Bronchial epithelial cell (primary cell): Measurements from ENCODE around the gene APOL3. TPM values are rescaled to one million over a fixed set of nuclear protein-coding genes. Genes with fewer than 3 reads are reported as not detected.
A peak's percentile ranks its signal among the peaks of the same experiment; 100 is the strongest.
"Not testable (repeated sequence)": the region's sequence is repeated elsewhere in the genome, so short reads cannot be mapped to it uniquely, and the experiment has no call there.

Source experiments
- DNase-seq: peaks from one replicate; pipeline ENCODE4 v3.0.0-alpha.2; 2010; ENCODE audit warnings: low read depth
- FAIRE-seq: peaks from 2 replicates; lab custom pipeline; 2011; peaks lifted over from hg19 to GRCh38; lab: Jason Lieb, UNC
- H3K27me3 ChIP-seq: 2 replicates; pipeline ENCODE4 v1.5.1; 2011; ENCODE audit warnings: low read length; ENCODE audit not compliant: control insufficient read depth, insufficient read depth
- H3K36me3 ChIP-seq: 2 replicates; pipeline ENCODE4 v1.5.1; 2011; ENCODE audit warnings: low read length; ENCODE audit not compliant: control insufficient read depth, insufficient read depth
- H3K4me3 ChIP-seq: 2 replicates; pipeline ENCODE4 v1.5.1; 2011; ENCODE audit warnings: mild to moderate bottlenecking, low read depth, low read length, control low read depth
- total RNA-seq: library from RNA; depleted of rRNA; stranded (reverse); fragments of >200 nt; gene quantifications from 2 replicates; pipeline ENCODE4 v1.2.1, GENCODE V29; 2014
- TF ChIP-seq, protein P1 (sequence below): IDR thresholded peaks from 2 replicates; pipeline ENCODE4 v1.5.1; 2011; ENCODE audit warnings: mild to moderate bottlenecking, moderate library complexity, low read length, control low read depth, inconsistent platforms; ENCODE audit not compliant: insufficient read depth, severe bottlenecking

Gene APOL3
- total RNA-seq, 1 donor from 2014 or later, result not detected

DNA sequence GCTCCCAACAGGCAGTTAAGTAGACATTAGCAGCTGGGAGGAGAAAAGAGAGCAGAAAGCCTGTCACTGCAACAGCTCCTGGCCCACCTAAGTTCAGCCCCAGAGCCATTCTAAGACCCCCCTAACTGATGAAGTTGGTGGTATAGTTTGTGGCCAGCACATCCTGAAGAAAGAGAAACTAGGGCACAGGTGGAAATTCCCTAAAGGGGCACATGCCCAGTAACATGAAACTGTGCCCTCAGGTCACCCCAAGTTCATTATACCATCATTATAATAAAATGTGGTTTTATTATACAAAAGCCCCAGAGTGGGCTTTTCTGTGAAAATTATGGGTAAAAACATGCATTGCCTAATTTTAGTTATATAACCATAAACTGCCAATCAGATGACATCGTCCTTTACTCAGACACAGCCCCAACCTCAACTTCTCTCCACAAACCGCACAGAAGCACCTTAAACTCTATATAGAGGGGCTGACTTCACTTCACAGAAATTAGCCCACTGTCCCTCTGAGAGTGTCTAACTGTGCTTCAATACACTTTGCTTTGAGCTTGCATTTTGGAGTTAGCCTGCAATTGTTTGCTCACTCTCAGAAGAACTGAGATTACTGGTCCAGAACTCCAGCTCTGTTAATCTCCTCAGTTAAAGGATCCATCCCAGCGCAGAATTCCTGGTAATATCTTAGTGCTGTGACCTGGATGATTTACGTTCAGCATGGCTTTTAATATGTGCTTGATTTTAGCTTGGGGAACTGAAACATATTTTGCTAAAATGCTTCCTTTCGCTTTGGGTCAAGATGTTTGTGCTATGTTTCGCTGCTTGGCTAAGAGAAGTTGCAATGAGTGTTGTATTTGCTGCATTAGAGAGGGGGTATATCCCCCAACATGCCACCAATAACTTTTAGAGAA lies 1.8 kb upstream of the APOL3 start:
- Histone ChIP-seq H3K4me3 (no peak overlapping the region), H3K36me3 (no peaks in the 10 kb centered on the region), H3K27me3 (no peaks in the 10 kb centered on the region)
- DNase-seq, result no peak
- FAIRE-seq, result no peak
- TF ChIP-seq, protein P1, sequence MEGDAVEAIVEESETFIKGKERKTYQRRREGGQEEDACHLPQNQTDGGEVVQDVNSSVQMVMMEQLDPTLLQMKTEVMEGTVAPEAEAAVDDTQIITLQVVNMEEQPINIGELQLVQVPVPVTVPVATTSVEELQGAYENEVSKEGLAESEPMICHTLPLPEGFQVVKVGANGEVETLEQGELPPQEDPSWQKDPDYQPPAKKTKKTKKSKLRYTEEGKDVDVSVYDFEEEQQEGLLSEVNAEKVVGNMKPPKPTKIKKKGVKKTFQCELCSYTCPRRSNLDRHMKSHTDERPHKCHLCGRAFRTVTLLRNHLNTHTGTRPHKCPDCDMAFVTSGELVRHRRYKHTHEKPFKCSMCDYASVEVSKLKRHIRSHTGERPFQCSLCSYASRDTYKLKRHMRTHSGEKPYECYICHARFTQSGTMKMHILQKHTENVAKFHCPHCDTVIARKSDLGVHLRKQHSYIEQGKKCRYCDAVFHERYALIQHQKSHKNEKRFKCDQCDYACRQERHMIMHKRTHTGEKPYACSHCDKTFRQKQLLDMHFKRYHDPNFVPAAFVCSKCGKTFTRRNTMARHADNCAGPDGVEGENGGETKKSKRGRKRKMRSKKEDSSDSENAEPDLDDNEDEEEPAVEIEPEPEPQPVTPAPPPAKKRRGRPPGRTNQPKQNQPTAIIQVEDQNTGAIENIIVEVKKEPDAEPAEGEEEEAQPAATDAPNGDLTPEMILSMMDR, result no peak

DNA sequence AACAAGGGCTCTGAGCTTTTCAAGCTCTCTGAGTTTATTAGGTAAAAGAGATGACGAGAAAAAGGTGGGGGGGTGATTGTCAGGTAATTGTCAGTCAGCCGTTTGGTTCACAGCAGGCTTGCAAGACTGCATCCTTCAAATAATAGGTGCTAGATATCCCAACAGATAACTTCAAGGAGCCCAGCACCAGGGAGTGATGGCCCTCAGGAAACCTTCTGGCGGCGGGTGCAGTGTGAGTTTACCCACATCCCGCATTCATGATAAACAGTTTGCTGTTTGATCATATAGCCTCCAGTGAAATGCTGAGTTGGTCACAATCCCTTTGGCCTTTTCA lies 1.2 kb upstream of the APOL3 start:
- H3K4me3 ChIP-seq, H3K27me3 ChIP-seq, FAIRE-seq, H3K36me3 ChIP-seq, DNase-seq: not testable (repeated sequence)

DNA sequence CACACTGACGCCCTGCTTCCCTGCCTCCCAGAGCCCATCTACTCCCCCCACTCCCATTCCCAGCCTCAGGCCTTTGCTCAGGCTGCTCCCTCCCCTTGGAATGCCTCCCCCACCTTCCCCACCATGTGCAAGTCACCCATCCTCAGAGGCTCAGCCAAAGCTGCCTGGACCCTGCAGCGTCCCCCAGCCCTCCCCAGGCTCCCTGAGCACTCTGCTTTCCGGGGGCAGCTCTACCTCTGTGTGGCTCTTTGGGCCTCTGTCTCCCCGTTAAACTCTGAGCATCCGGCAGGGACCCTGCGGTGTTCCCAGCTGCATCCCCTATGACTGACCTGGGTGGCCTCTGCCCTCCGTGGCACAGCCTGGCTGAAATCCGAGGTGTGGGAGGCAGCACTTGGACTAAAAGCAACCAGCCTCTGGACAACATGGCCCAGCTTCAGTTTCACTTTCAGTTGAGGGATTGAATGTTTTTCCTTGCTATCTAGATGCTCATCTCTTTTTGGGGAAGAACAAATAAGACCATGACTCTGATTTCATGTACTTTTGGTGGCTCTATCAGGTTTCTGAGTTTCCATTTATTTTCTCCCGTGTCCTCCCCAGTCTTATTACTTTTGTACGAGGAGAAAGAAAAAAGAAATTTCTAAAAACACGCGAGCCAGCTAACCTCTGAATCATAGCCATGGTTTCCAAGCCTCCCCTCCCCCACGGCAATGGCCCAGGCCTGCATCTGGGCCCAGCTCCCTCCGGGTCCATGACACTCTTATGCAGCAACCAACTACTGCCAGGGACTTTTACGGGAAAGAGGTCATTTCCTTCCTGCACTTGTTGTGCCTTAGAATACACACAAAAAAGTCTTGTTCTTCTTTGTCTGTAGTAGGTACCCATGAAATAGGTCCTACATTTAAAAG lies 3.8 kb downstream of the APOL3 start:
- Histone ChIP-seq H3K27me3 (no peaks in the 10 kb centered on the region), H3K4me3 (no peak overlapping the region), H3K36me3 (no peaks in the 10 kb centered on the region)
- FAIRE-seq (no peak), DNase-seq (peak; percentile 52)
- TF ChIP-seq, protein P1, result no peak

DNA sequence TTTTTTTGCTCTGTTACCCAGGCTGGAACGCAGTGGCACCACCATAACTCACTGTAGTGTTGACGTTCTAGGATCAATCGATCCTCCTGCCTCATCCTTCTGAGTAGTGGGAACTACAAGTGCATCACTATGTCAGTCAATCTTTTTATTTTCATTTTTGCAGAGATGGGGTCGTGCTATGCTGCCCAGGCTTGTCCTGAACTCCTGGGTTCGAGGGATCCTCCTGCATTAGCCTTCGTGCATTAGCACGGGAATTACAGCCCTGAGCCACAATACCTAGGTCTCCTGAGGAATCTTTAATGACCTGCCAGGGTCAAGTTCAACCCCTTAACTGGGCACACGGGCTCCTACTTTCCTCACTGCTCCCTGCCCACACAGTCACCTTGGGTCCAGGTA lies 4.4 kb downstream of the APOL3 start:
- Histone ChIP-seq H3K36me3 (no peaks in the 10 kb centered on the region), H3K27me3 (no peaks in the 10 kb centered on the region), H3K4me3 (no peak overlapping the region)
- no peak for DNase-seq
- TF ChIP-seq, protein P1, result no peak
- no peak for FAIRE-seq

DNA sequence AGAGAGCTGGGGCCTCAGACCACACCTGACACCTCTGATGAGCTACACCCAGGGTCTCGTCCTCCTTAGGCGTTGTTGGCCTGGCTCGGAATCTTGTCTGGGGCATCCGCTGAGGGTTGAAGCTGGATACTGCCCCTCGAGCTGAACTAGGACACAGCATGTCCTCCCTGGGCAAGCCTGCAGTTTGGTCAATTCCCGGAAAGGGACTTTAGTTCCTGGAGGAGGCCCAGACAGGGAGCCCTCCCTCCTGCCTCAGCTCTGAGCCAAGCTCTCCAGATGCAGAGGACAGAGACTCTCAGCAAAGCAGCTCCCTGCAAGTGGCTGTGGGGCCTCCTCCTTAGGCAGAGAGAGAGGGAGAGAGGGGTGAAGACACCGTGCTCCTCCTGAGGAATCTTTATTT lies 4.9 kb downstream of the APOL3 start:
- Histone ChIP-seq H3K4me3 (no peak overlapping the region), H3K36me3 (no peaks in the 10 kb centered on the region), H3K27me3 (no peaks in the 10 kb centered on the region)
- FAIRE-seq (no peak), DNase-seq (no peak)
- TF ChIP-seq, protein P1, result no peak

DNA sequence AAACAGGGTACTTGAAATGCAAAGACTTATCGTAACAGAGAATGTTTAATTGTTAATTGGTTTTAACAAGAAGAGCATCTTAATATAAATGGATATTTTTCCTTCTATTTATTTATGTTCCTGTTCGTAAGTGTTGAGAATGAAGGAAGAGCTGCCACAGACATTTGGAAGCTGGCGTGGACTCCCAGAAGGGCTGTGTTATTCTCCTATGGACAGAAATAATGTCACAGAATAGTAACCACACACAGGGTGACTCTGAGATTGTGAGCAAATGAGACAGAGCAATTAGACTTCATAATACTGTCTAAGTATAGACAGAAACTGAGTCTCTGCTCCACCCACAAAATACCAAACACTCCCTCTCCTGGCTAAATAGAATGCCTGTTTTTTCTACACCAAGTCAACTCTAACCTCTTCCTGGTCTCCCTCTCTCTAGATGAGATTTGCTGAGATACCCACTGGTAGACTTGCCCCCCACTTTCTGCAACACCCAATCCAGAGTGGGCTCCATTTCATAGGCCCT lies 6.1 kb downstream of the APOL3 start:
- FAIRE-seq, result no peak

More for the DNA sequence above, 6.1 kb downstream of the APOL3 start:
- Histone ChIP-seq H3K27me3 (no peaks in the 10 kb centered on the region), H3K36me3 (no peaks in the 10 kb centered on the region), H3K4me3 (no peak overlapping the region)
- DNase-seq, result no peak
- TF ChIP-seq, protein P1, result peak; percentile 13
